Osteoblast (primary cell): ENCODE results near the gene DHFR2. TPM values are rescaled to one million over a fixed set of nuclear protein-coding genes. Genes with fewer than 3 reads are reported as not detected.
"Not testable (repeated sequence)": the region's sequence is repeated elsewhere in the genome, so short reads cannot be mapped to it uniquely, and the experiment has no call there.

ENCODE experiments used
- DNase-seq: peaks from one replicate; pipeline ENCODE4 v3.0.0; 2011; ENCODE audit warnings: low spot score, mixed read lengths; ENCODE audit not compliant: insufficient read length; ENCODE audit errors: missing footprints
- H2AFZ ChIP-seq: 2 replicates; pipeline ENCODE4 v1.6.0; 2011; ENCODE audit warnings: mild to moderate bottlenecking, low read length
- H3K27ac ChIP-seq: 2 replicates; pipeline ENCODE4 v1.5.1; 2011; ENCODE audit warnings: mild to moderate bottlenecking, low read depth, low read length, moderate library complexity
- H3K27me3 ChIP-seq: 2 replicates; pipeline ENCODE4 v1.6.0; 2012; ENCODE audit warnings: mild to moderate bottlenecking, control low read depth, inconsistent platforms, low read length, moderate library complexity; ENCODE audit not compliant: insufficient read depth
- H3K36me3 ChIP-seq: 2 replicates; pipeline ENCODE4 v1.5.1; 2011; ENCODE audit warnings: mild to moderate bottlenecking, low read length, control low read depth, moderate library complexity; ENCODE audit not compliant: insufficient read depth
- H3K4me1 ChIP-seq: 2 replicates; pipeline ENCODE4 v1.5.1; 2011; ENCODE audit warnings: mild to moderate bottlenecking, low read length, control low read depth, moderate library complexity; ENCODE audit not compliant: insufficient read depth
- H3K4me2 ChIP-seq: 2 replicates; pipeline ENCODE4 v1.6.0; 2011; ENCODE audit warnings: mild to moderate bottlenecking, low read length; ENCODE audit not compliant: insufficient read depth
- H3K4me3 ChIP-seq: fragments of 200-600 bp; sonication (generic); 3 replicates; pipeline ENCODE4 v1.5.1; 2012; ENCODE audit warnings: mild to moderate bottlenecking, low read length, inconsistent platforms; ENCODE audit not compliant: insufficient read depth
- H3K79me2 ChIP-seq: 2 replicates; pipeline ENCODE4 v1.6.0; 2012; ENCODE audit warnings: mild to moderate bottlenecking, low read length, control low read depth, inconsistent platforms; ENCODE audit not compliant: insufficient read depth
- H3K9me3 ChIP-seq: 2 replicates; pipeline ENCODE4 v1.5.1; 2011; ENCODE audit warnings: low read depth, low read length, control low read depth
- H4K20me1 ChIP-seq: 2 replicates; pipeline ENCODE4 v1.6.0; 2012; ENCODE audit warnings: mild to moderate bottlenecking, low read length, control low read depth; ENCODE audit not compliant: insufficient read depth
- CTCF ChIP-seq: IDR thresholded peaks from 2 replicates; pipeline ENCODE4 v1.5.1; 2011; ENCODE audit warnings: mild to moderate bottlenecking, low read depth, low read length, moderate library complexity; ENCODE audit errors: extremely low read depth
- total RNA-seq: library from RNA; depleted of rRNA; stranded (reverse); fragments of >200 nt; gene quantifications from 2 replicates; pipeline ENCODE4 v1.2.3, GENCODE V29; 2012

Gene DHFR2
- total RNA-seq, 1 donor, result 4.7 TPM

- Histone ChIP-seq H3K4me2 (no peak overlapping the region), H3K9me3 (no peaks in the 10 kb centered on the region), H3K4me3 (no peak overlapping the region), H2AFZ (no peak overlapping the region), H4K20me1 (no peaks in the 10 kb centered on the region), H3K36me3 (peaks cover 6% of the 10 kb centered on the region), H3K27ac (no peak overlapping the region), H3K4me1 (no peaks in the 10 kb centered on the region), H3K79me2 (no peaks in the 10 kb centered on the region), H3K27me3 (no peaks in the 10 kb centered on the region)
- DNase-seq, result peak; percentile 58
- TF ChIP-seq CTCF, result no peak
Measured at GRCh38 chr3:94082391-94082937, 19.7 kb upstream of the DHFR2 start.

- Histone ChIP-seq H3K4me3 (no peak overlapping the region), H4K20me1 (no peaks in the 10 kb centered on the region), H3K36me3 (peaks cover 6% of the 10 kb centered on the region), H3K9me3 (no peaks in the 10 kb centered on the region), H3K4me1 (no peaks in the 10 kb centered on the region), H3K4me2 (no peak overlapping the region), H2AFZ (no peak overlapping the region), H3K27me3 (no peaks in the 10 kb centered on the region), H3K79me2 (peaks cover 2% of the 10 kb centered on the region), H3K27ac (no peak overlapping the region)
- TF ChIP-seq CTCF, result no peak
- no peak for DNase-seq
Measured at GRCh38 chr3:94081884-94082283, 19.2 kb upstream of the DHFR2 start.

GRCh38 chr3:94080552-94080951 lies 17.8 kb upstream of the DHFR2 start:
- H3K79me2 ChIP-seq, H3K9me3 ChIP-seq, H3K36me3 ChIP-seq, H3K27ac ChIP-seq, DNase-seq, H3K4me2 ChIP-seq, H3K4me3 ChIP-seq, H3K27me3 ChIP-seq, H2AFZ ChIP-seq, H4K20me1 ChIP-seq, H3K4me1 ChIP-seq: not testable (repeated sequence)

- no peaks in the 10 kb centered on the region for H3K9me3 ChIP-seq
- H3K4me1 ChIP-seq, result peaks cover 4% of the 10 kb centered on the region
- H3K79me2 ChIP-seq, result peaks cover 11% of the 10 kb centered on the region
- H3K27ac ChIP-seq, result no peak overlapping the region
- no peak overlapping the region for H3K4me3 ChIP-seq
- H3K4me2 ChIP-seq, result no peak overlapping the region
- no peaks in the 10 kb centered on the region for H3K27me3 ChIP-seq
- TF ChIP-seq CTCF, result no peak
- no peaks in the 10 kb centered on the region for H4K20me1 ChIP-seq
- DNase-seq, result peak; percentile 8
- H3K36me3 ChIP-seq, result no peaks in the 10 kb centered on the region
- no peak overlapping the region for H2AFZ ChIP-seq
Measured at GRCh38 chr3:94076055-94076454, 13.3 kb upstream of the DHFR2 start.
